HepG2 (cell line): ENCODE data around the gene GIMAP8.

Source experiments
- CTCF ChIP-seq: sonication (generic); formaldehyde crosslinking; IDR thresholded peaks from 2 replicates; pipeline ENCODE4 v1.5.0; 2020; ENCODE audit warnings: mild to moderate bottlenecking, missing genetic modification reagents, moderate library complexity
- FOXP1 ChIP-seq, 2 experiments: fragments of 450-650 bp in 1 of 2; IDR thresholded peaks; 2 replicates each; pipeline ENCODE4 v1.6.1; 2017 to 2018; ENCODE audit warnings: antibody characterized with exemption in 1 of 2
- HOXD1 ChIP-seq: sonication (generic); formaldehyde crosslinking; IDR thresholded peaks from 2 replicates; pipeline ENCODE4 v1.5.0; 2020; ENCODE audit warnings: missing genetic modification reagents
- POLR2AphosphoS5 ChIP-seq: IDR thresholded peaks from 2 replicates; pipeline ENCODE4 v1.6.1; 2012; ENCODE audit warnings: low read depth, low read length
- RNF219 ChIP-seq: sonication (generic); formaldehyde crosslinking; IDR thresholded peaks from 2 replicates; pipeline ENCODE4 v1.5.0; 2020; ENCODE audit warnings: mild to moderate bottlenecking, missing genetic modification reagents
- SETDB1 ChIP-seq: sonication (generic); formaldehyde crosslinking; IDR thresholded peaks from 2 replicates; pipeline ENCODE4 v1.5.1; 2020; ENCODE audit warnings: missing genetic modification reagents, mild to moderate bottlenecking, borderline replicate concordance
- SMARCE1 ChIP-seq: fragments of 450-650 bp; IDR thresholded peaks from 2 replicates; pipeline ENCODE4 v1.6.1; 2017; ENCODE audit warnings: borderline replicate concordance
- ZNF234 ChIP-seq: sonication (generic); formaldehyde crosslinking; conservative IDR thresholded peaks from 2 replicates; pipeline ENCODE4 v1.5.1; 2020; ENCODE audit warnings: mild to moderate bottlenecking, missing genetic modification reagents
- ZNF274 ChIP-seq: sonication (generic); formaldehyde crosslinking; IDR thresholded peaks from 2 replicates; pipeline ENCODE4 v1.5.1; 2020; ENCODE audit warnings: mild to moderate bottlenecking, missing genetic modification reagents
- ZNF703 ChIP-seq: sonication (generic); formaldehyde crosslinking; IDR thresholded peaks from 2 replicates; pipeline ENCODE4 v1.5.1; 2020; ENCODE audit warnings: missing genetic modification reagents, mild to moderate bottlenecking, moderate library complexity, borderline replicate concordance
- ZNF816 ChIP-seq: sonication (generic); formaldehyde crosslinking; IDR thresholded peaks from 2 replicates; pipeline ENCODE4 v1.8.0; 2022; ENCODE audit warnings: missing genetic modification reagents, mild to moderate bottlenecking, borderline replicate concordance
- TF ChIP-seq, protein P1 (sequence below): conservative IDR thresholded peaks from 2 replicates; pipeline ENCODE4 v1.6.1; 2018; ENCODE audit warnings: missing genetic modification reagents
- TF ChIP-seq, protein P2 (sequence below): IDR thresholded peaks from 2 replicates; pipeline ENCODE4 v1.6.1; 2016; ENCODE audit warnings: mild to moderate bottlenecking
- TF ChIP-seq, protein P3 (sequence below): sonication (generic); formaldehyde crosslinking; IDR thresholded peaks from 2 replicates; pipeline ENCODE4 v1.4.0; 2020; ENCODE audit warnings: missing genetic modification reagents, mild to moderate bottlenecking, borderline replicate concordance

DNA sequence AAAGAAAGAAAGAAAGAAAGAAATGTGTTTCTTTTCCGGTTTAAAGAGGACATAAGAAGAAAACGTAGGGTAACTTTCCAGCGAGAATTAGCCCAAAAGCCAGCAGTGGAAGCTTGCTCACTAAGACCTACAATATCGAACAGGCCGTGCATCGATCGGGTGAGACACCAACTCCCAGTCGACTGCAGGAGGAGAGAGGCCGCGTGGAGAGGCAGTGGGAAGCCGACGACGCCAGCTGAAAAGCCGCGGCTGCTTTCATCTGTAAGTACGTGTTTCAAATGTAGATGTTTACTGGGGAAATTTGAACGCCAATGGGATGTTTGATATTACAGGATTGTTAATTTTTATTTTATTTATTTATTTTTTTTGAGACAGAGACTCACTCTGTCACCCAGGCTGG lies 28.6 kb upstream of the GIMAP8 start:
- TF ChIP-seq POLR2AphosphoS5 (no peak), ZNF234 (CRISPR knock-in tag) (no peak), RNF219 (no peak), SMARCE1 (no peak), SETDB1 (no peak), CTCF (CRISPR knock-in tag) (no peak), ZNF816 (no peak), FOXP1 (IDR thresholded peaks at IDR 0.05) (no peak), FOXP1 (CRISPR knock-in tag; IDR thresholded peaks at IDR 0.05) (no peak), ZNF274 (CRISPR knock-in tag) (no peak), ZNF703 (no peak), HOXD1 (no peak)
- TF ChIP-seq, protein P1, sequence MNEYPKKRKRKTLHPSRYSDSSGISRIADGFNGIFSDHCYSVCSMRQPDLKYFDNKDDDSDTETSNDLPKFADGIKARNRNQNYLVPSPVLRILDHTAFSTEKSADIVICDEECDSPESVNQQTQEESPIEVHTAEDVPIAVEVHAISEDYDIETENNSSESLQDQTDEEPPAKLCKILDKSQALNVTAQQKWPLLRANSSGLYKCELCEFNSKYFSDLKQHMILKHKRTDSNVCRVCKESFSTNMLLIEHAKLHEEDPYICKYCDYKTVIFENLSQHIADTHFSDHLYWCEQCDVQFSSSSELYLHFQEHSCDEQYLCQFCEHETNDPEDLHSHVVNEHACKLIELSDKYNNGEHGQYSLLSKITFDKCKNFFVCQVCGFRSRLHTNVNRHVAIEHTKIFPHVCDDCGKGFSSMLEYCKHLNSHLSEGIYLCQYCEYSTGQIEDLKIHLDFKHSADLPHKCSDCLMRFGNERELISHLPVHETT (CRISPR knock-in tag) = no peak
- TF ChIP-seq, protein P2, sequence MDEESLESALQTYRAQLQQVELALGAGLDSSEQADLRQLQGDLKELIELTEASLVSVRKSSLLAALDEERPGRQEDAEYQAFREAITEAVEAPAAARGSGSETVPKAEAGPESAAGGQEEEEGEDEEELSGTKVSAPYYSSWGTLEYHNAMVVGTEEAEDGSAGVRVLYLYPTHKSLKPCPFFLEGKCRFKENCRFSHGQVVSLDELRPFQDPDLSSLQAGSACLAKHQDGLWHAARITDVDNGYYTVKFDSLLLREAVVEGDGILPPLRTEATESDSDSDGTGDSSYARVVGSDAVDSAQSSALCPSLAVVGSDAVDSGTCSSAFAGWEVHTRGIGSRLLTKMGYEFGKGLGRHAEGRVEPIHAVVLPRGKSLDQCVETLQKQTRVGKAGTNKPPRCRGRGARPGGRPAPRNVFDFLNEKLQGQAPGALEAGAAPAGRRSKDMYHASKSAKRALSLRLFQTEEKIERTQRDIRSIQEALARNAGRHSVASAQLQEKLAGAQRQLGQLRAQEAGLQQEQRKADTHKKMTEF (CRISPR knock-in tag) = no peak
- TF ChIP-seq, protein P3, sequence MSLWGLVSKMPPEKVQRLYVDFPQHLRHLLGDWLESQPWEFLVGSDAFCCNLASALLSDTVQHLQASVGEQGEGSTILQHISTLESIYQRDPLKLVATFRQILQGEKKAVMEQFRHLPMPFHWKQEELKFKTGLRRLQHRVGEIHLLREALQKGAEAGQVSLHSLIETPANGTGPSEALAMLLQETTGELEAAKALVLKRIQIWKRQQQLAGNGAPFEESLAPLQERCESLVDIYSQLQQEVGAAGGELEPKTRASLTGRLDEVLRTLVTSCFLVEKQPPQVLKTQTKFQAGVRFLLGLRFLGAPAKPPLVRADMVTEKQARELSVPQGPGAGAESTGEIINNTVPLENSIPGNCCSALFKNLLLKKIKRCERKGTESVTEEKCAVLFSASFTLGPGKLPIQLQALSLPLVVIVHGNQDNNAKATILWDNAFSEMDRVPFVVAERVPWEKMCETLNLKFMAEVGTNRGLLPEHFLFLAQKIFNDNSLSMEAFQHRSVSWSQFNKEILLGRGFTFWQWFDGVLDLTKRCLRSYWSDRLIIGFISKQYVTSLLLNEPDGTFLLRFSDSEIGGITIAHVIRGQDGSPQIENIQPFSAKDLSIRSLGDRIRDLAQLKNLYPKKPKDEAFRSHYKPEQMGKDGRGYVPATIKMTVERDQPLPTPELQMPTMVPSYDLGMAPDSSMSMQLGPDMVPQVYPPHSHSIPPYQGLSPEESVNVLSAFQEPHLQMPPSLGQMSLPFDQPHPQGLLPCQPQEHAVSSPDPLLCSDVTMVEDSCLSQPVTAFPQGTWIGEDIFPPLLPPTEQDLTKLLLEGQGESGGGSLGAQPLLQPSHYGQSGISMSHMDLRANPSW (CRISPR knock-in tag) = no peak
